ENCODE data around the gene SERPINE2. TPM values are rescaled to one million over a fixed set of nuclear protein-coding genes. Genes with fewer than 3 reads are reported as not detected.

SERPINE2 gene
- total RNA-seq, 1 experiment from 2014 or later = 3.8 TPM

GRCh38 chr2:224029876-224030275, 9.2 kb downstream of the SERPINE2 start:
- TF ChIP-seq CTCF (IDR thresholded peaks at IDR 0.05; ENCODE audit: insufficient read depth in 1 of 2, low read depth in 1 of 2, low read length in 1 of 2, severe bottlenecking in 1 of 2, unreplicated experiment in 1 of 2) = no peak
- H3K9me3 Mint-ChIP-seq (ENCODE audit: unreplicated experiment) = no peaks in the 10 kb centered on the region
- DNase-seq = no peak
- Histone ChIP-seq H3K27me3 (replicated peaks; ENCODE audit: control insufficient read depth, insufficient read depth, low read length) (no peaks in the 10 kb centered on the region; the same call in 1 of the 2 replicates), H3K9me3 (peaks cover 4% of the 10 kb centered on the region; the same call in 1 of the 2 replicates), H3K4me3 (ENCODE audit: low read depth, low read length) (no peak overlapping the region), H3K4me1 (no peaks in the 10 kb centered on the region), H3K36me3 (ENCODE audit: control insufficient read depth, insufficient read depth, low read length) (no peaks in the 10 kb centered on the region)
- intact Hi-C loops (cut with micrococcal nuclease; ENCODE audit: unreplicated experiment) = no loop called here
- peaks cover 11% of the 10 kb centered on the region for H3K27me3 Mint-ChIP-seq (ENCODE audit: insufficient read depth, unreplicated experiment)
- no peaks in the 10 kb centered on the region for H3K36me3 Mint-ChIP-seq (ENCODE audit: insufficient read depth, unreplicated experiment)
- H3K4me3 Mint-ChIP-seq (ENCODE audit: unreplicated experiment) = no peak overlapping the region
- BruUV-seq (replicated peaks) = no TSS peak
- H3K4me1 Mint-ChIP-seq (ENCODE audit: low read depth, unreplicated experiment) = no peaks in the 10 kb centered on the region
- CTCF ChIA-PET = no interaction called here
- H3K27ac Mint-ChIP-seq (ENCODE audit: unreplicated experiment) = no peak overlapping the region
- POLR2A ChIA-PET = no interaction called here

- Mint-ChIP-seq H3K36me3 (ENCODE audit: insufficient read depth, unreplicated experiment) (no peaks in the 10 kb centered on the region), H3K27ac (ENCODE audit: unreplicated experiment) (no peak overlapping the region), H3K27me3 (ENCODE audit: insufficient read depth, unreplicated experiment) (peaks cover 6% of the 10 kb centered on the region), H3K4me1 (ENCODE audit: low read depth, unreplicated experiment) (no peaks in the 10 kb centered on the region), H3K4me3 (ENCODE audit: unreplicated experiment) (no peak overlapping the region), H3K9me3 (ENCODE audit: unreplicated experiment) (no peaks in the 10 kb centered on the region)
- Histone ChIP-seq H3K4me1 (no peaks in the 10 kb centered on the region), H3K4me3 (ENCODE audit: low read depth, low read length) (no peak overlapping the region), H3K27me3 (replicated peaks; ENCODE audit: control insufficient read depth, insufficient read depth, low read length) (no peaks in the 10 kb centered on the region; the same call in 1 of the 2 replicates), H3K36me3 (ENCODE audit: control insufficient read depth, insufficient read depth, low read length) (no peaks in the 10 kb centered on the region), H3K9me3 (peaks cover 4% of the 10 kb centered on the region; the same call in 1 of the 2 replicates)
- TF ChIP-seq CTCF (IDR thresholded peaks at IDR 0.05; ENCODE audit: insufficient read depth in 1 of 2, low read depth in 1 of 2, low read length in 1 of 2, severe bottlenecking in 1 of 2, unreplicated experiment in 1 of 2) = no peak
- no peak for DNase-seq
- BruUV-seq (replicated peaks) = no TSS peak
- intact Hi-C loops (cut with micrococcal nuclease; ENCODE audit: unreplicated experiment) = no loop called here
- ChIA-PET CTCF (no interaction called here), POLR2A (no interaction called here)
These were observed 11.2 kb downstream of the SERPINE2 start for GRCh38 chr2:224027931-224028330.

GRCh38 chr2:224027070-224027469, 12.0 kb downstream of the SERPINE2 start:
- ChIA-PET POLR2A (no interaction called here), CTCF (interaction anchor here (0.6 kb wide), 1 partner anchor 55 kb away, joined by 4 read pairs; no protein-coding TSS in a partner anchor)
- Histone ChIP-seq H3K9me3 (peaks cover 4% of the 10 kb centered on the region; the same call in 1 of the 2 replicates), H3K36me3 (ENCODE audit: control insufficient read depth, insufficient read depth, low read length) (no peaks in the 10 kb centered on the region), H3K4me3 (ENCODE audit: low read depth, low read length) (no peak overlapping the region), H3K27me3 (replicated peaks; ENCODE audit: control insufficient read depth, insufficient read depth, low read length) (no peaks in the 10 kb centered on the region; the same call in 1 of the 2 replicates), H3K4me1 (no peaks in the 10 kb centered on the region)
- intact Hi-C loops (cut with micrococcal nuclease; ENCODE audit: unreplicated experiment) = no loop called here
- Mint-ChIP-seq H3K27ac (ENCODE audit: unreplicated experiment) (no peak overlapping the region), H3K36me3 (ENCODE audit: insufficient read depth, unreplicated experiment) (no peaks in the 10 kb centered on the region), H3K4me3 (ENCODE audit: unreplicated experiment) (no peak overlapping the region), H3K4me1 (ENCODE audit: low read depth, unreplicated experiment) (no peaks in the 10 kb centered on the region), H3K9me3 (ENCODE audit: unreplicated experiment) (no peaks in the 10 kb centered on the region), H3K27me3 (ENCODE audit: insufficient read depth, unreplicated experiment) (peaks cover 6% of the 10 kb centered on the region)
- no peak for TF ChIP-seq CTCF (IDR thresholded peaks at IDR 0.05; ENCODE audit: insufficient read depth in 1 of 2, low read depth in 1 of 2, low read length in 1 of 2, severe bottlenecking in 1 of 2, unreplicated experiment in 1 of 2)
- BruUV-seq (replicated peaks) = no TSS peak
- DNase-seq = no peak
